GM23248 (cell line): ENCODE measurements around the gene CGNL1. TPM values are rescaled to one million over a fixed set of nuclear protein-coding genes. Genes with fewer than 3 reads are reported as not detected.

ENCODE experiments used
- DNase-seq: peaks from one replicate; pipeline ENCODE4 v3.0.0-alpha.2; 2015
- H2AFZ ChIP-seq: fragments of 200-600 bp; sonication (generic); 2 replicates; pipeline ENCODE4 v1.6.1; 2016; ENCODE audit warnings: antibody characterized with exemption
- H3F3A ChIP-seq: fragments of 200-600 bp; sonication (generic); 2 replicates; pipeline ENCODE4 v1.6.1; 2016; ENCODE audit warnings: mild to moderate bottlenecking, antibody characterized with exemption, mixed run types; ENCODE audit not compliant: insufficient read depth
- H3K27ac ChIP-seq: fragments of 200-600 bp; sonication (generic); 2 replicates; pipeline ENCODE4 v1.5.1; 2016; ENCODE audit warnings: mild to moderate bottlenecking
- H3K27me3 ChIP-seq: fragments of 200-600 bp; sonication (generic); replicated peaks from 2 replicates; pipeline ENCODE4 v1.6.1; 2016; ENCODE audit warnings: mild to moderate bottlenecking; ENCODE audit not compliant: insufficient read depth
- H3K36me3 ChIP-seq: fragments of 200-600 bp; sonication (generic); 2 replicates; pipeline ENCODE4 v1.6.1; 2016; ENCODE audit warnings: low read depth, mild to moderate bottlenecking
- H3K4me1 ChIP-seq: fragments of 200-600 bp; sonication (generic); 2 replicates; pipeline ENCODE4 v1.6.1; 2016; ENCODE audit warnings: mild to moderate bottlenecking; ENCODE audit not compliant: insufficient read depth
- H3K4me2 ChIP-seq: fragments of 200-600 bp; sonication (generic); one replicate; pipeline ENCODE4 v1.6.1; 2016; ENCODE audit warnings: mild to moderate bottlenecking; ENCODE audit not compliant: unreplicated experiment
- H3K4me3 ChIP-seq: fragments of 200-600 bp; sonication (generic); 2 replicates; pipeline ENCODE4 v1.5.1; 2016; ENCODE audit warnings: mild to moderate bottlenecking
- H3K79me2 ChIP-seq: fragments of 200-600 bp; sonication (generic); 2 replicates; pipeline ENCODE4 v1.6.1; 2016; ENCODE audit warnings: mild to moderate bottlenecking; ENCODE audit not compliant: insufficient read depth
- H3K9ac ChIP-seq: fragments of 200-600 bp; sonication (generic); 2 replicates; pipeline ENCODE4 v1.6.1; 2016; ENCODE audit warnings: mild to moderate bottlenecking
- H3K9me2 ChIP-seq: fragments of 200-600 bp; sonication (generic); 2 replicates; pipeline ENCODE4 v1.6.1; 2016; ENCODE audit warnings: mixed run types, mild to moderate bottlenecking, moderate library complexity; ENCODE audit not compliant: insufficient read depth
- H3K9me3 ChIP-seq: fragments of 200-600 bp; sonication (generic); one replicate; pipeline ENCODE4 v1.6.1; 2017; ENCODE audit warnings: low read depth
- H4K20me1 ChIP-seq: fragments of 200-600 bp; sonication (generic); 2 replicates; pipeline ENCODE4 v1.6.0; 2016; ENCODE audit not compliant: insufficient read depth
- EZH2 ChIP-seq: fragments of 200-600 bp; sonication (generic); IDR thresholded peaks from 2 replicates; pipeline ENCODE4 v1.6.1; 2018; ENCODE audit warnings: antibody characterized with exemption, mild to moderate bottlenecking; ENCODE audit not compliant: insufficient read depth, poor library complexity, severe bottlenecking
- EZH2phosphoT487 ChIP-seq: fragments of 200-600 bp; sonication (generic); IDR thresholded peaks from 2 replicates; pipeline ENCODE4 v1.6.1; 2018; ENCODE audit warnings: antibody characterized with exemption, moderate library complexity, mild to moderate bottlenecking, low read depth; ENCODE audit not compliant: insufficient read depth
- WGBS, 2 experiments: methylation state at CpG; one replicate each; pipeline ENCODE4 v1.1.6; 2015 to 2017; ENCODE audit warnings: low lambda C conversion rate in 2 of 2, low coverage in 1 of 2; ENCODE audit errors: missing lambda C conversion rate in 2 of 2; 5-methylcytosine and 5-hydroxymethylcytosine counted together
- in situ Hi-C: fragments of 300-500 bp; cut with MboI; formaldehyde crosslinking; loops from 2 replicates; pipeline ENCODE4 v1.15.0; 2020
- polyA plus RNA-seq: library from polyadenylated mRNA; unstranded; fragments of >200 nt; fragmentation: Nextera tagmentation; extraction: Ambion mirVana; gene quantifications from 2 replicates; pipeline ENCODE4 v1.2.1, GENCODE V29; 2016
- total RNA-seq: library from RNA; depleted of rRNA; stranded (reverse); fragments of >200 nt; shearing (Covaris generic); gene quantifications from 2 replicates; pipeline ENCODE4 v1.2.3, GENCODE V29; 2014

CGNL1 gene
- total and polyA plus RNA-seq, 2 experiments from 2014 or later = 0.11 TPM

GRCh38 chr15:57456559-57456958, 80.3 kb downstream of the CGNL1 start:
- H3K9ac ChIP-seq = no peak overlapping the region
- no peak overlapping the region for H3K4me3 ChIP-seq
- no peaks in the 10 kb centered on the region for H3F3A ChIP-seq
- no peak overlapping the region for H3K4me2 ChIP-seq
- no peaks in the 10 kb centered on the region for H4K20me1 ChIP-seq
- 56 to 62% methylated on average over 4 of the region's 4 CpGs for WGBS, 2 experiments
- H3K9me3 ChIP-seq = no peaks in the 10 kb centered on the region
- in situ Hi-C loops = no loop called here
- H3K9me2 ChIP-seq = no peaks in the 10 kb centered on the region
- no peak overlapping the region for H2AFZ ChIP-seq
- H3K79me2 ChIP-seq = no peaks in the 10 kb centered on the region
- 0 out of 2 replicates have a peak, but pooled peaks cover 5% of the 10 kb centered on the region for H3K27me3 ChIP-seq
- TF ChIP-seq EZH2phosphoT487 = no peak
- no peak for TF ChIP-seq EZH2
- DNase-seq = no peak
- no peak overlapping the region for H3K27ac ChIP-seq
- no peaks in the 10 kb centered on the region for H3K36me3 ChIP-seq
- H3K4me1 ChIP-seq = no peaks in the 10 kb centered on the region

- Histone ChIP-seq H3K9me2 (no peaks in the 10 kb centered on the region), H3K4me2 (no peak overlapping the region), H3K9ac (no peak overlapping the region), H3K27me3 (0 out of 2 replicates have a peak, but pooled peaks cover 5% of the 10 kb centered on the region), H2AFZ (no peak overlapping the region), H3K36me3 (no peaks in the 10 kb centered on the region), H3K27ac (no peak overlapping the region), H4K20me1 (no peaks in the 10 kb centered on the region), H3K79me2 (no peaks in the 10 kb centered on the region), H3F3A (no peaks in the 10 kb centered on the region), H3K4me1 (peaks cover 8% of the 10 kb centered on the region), H3K9me3 (no peaks in the 10 kb centered on the region), H3K4me3 (no peak overlapping the region)
- in situ Hi-C loops = no loop called here
- TF ChIP-seq EZH2 = no peak
- no peak for TF ChIP-seq EZH2phosphoT487
- no peak for DNase-seq
- 85 to 91% methylated on average over 3 of the region's 3 CpGs for WGBS, 2 experiments
These were observed 81.4 kb downstream of the CGNL1 start for GRCh38 chr15:57457726-57458125.

- Histone ChIP-seq H3K27ac (no peak overlapping the region), H3K9ac (no peak overlapping the region), H3K27me3 (0 out of 2 replicates have a peak, but pooled peaks cover 5% of the 10 kb centered on the region), H3K79me2 (no peaks in the 10 kb centered on the region), H3K4me1 (peaks cover 8% of the 10 kb centered on the region), H3K36me3 (no peaks in the 10 kb centered on the region), H4K20me1 (no peaks in the 10 kb centered on the region), H3K9me2 (no peaks in the 10 kb centered on the region), H2AFZ (no peak overlapping the region), H3K4me3 (no peak overlapping the region), H3K9me3 (no peaks in the 10 kb centered on the region), H3F3A (no peaks in the 10 kb centered on the region), H3K4me2 (no peak overlapping the region)
- 82 to 83% methylated on average over 7 of the region's 7 CpGs for whole genome bisulfite sequencing, 2 experiments
- no peak for DNase-seq
- no peak for TF ChIP-seq EZH2
- no peak for TF ChIP-seq EZH2phosphoT487
- in situ Hi-C loops = no loop called here
These were observed 82.1 kb downstream of the CGNL1 start for GRCh38 chr15:57458356-57458781.

DNA sequence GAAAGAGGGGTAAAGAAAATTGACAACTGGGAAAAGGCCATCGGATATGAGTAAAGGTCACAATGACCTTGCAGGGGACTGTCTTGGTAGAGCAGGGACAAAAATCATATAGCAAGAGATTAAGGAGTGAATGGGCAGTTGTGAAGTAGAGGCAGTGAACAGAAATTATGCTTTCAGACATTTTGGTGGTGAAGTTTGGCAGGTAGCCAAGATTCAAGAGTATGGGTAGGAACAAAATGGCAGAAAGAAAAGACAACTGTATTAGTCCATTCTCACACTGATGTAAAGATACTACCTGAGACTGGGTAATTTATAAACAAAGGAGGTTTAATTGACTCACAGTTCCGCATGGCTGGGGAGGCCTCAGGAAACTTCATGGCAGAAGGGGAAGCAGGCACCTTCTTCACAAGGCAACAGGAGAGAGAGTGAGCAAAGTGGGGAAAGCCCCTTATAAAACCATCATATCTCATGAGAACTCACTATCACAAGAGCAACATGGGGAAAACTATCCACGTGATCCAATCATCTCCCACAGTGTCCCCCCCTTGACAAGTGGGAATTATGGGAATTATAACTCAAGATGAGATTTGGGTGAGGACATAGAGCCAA, 84.0 kb downstream of the CGNL1 start:
- H3K27ac ChIP-seq = no peak overlapping the region
- no peaks in the 10 kb centered on the region for H4K20me1 ChIP-seq
- no peak overlapping the region for H2AFZ ChIP-seq
- no peak overlapping the region for H3K9ac ChIP-seq
- no peaks in the 10 kb centered on the region for H3K27me3 ChIP-seq
- peaks cover 8% of the 10 kb centered on the region for H3K4me1 ChIP-seq
- no peak overlapping the region for H3K4me3 ChIP-seq
- H3K79me2 ChIP-seq = no peaks in the 10 kb centered on the region
- no peaks in the 10 kb centered on the region for H3K9me3 ChIP-seq
- no peaks in the 10 kb centered on the region for H3K36me3 ChIP-seq
- no peak overlapping the region for H3K4me2 ChIP-seq
- WGBS, 2 experiments = 92 to 99% methylated on average over 3 of the region's 3 CpGs
- no peaks in the 10 kb centered on the region for H3K9me2 ChIP-seq
- H3F3A ChIP-seq = no peaks in the 10 kb centered on the region
- TF ChIP-seq EZH2 (no peak), EZH2phosphoT487 (no peak)
- in situ Hi-C loops = no loop called here
- DNase-seq = no peak
